ENCODE results near the gene SHMT2.

SHMT2 gene

DNA sequence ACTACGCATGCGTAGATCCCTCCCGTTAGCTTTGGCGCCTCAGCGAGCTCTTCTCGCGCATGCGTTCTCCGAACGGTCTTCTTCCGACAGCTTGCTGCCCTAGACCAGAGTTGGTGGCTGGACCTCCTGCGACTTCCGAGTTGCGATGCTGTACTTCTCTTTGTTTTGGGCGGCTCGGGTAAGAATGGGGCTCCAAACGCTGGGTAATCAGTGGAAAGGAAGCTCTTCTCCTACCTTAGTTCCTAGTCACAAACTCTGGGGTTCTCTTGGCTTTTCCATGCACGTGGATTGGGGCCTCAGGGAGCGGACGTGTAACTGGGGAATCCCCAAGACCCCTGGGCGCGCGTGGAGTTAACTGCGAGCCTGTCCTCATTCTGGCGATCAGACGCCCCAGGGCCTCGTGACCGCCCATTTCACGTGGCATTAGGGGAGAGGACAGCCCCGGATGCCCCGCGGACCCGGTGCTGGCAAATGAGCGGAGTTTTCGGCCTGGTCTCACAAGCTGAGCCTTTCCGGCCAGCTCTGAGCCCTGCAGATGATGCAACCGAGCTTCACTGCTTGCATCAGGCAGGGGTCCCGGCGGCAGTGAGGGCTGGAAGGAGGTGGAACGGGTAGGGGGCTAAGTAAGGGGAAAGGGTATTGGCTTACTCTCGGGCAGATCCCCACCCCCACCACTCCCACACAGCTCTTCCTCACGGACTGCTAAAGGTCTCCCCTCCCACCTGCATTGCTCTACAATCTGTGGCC, at the start of gene SHMT2:
TSS of gene SHMT2 (plus strand) at position 78 of the 747 bp plus-strand sequence. CDS start at position 146, 68 bp downstream.
- FAIRE-seq: no peak

DNA sequence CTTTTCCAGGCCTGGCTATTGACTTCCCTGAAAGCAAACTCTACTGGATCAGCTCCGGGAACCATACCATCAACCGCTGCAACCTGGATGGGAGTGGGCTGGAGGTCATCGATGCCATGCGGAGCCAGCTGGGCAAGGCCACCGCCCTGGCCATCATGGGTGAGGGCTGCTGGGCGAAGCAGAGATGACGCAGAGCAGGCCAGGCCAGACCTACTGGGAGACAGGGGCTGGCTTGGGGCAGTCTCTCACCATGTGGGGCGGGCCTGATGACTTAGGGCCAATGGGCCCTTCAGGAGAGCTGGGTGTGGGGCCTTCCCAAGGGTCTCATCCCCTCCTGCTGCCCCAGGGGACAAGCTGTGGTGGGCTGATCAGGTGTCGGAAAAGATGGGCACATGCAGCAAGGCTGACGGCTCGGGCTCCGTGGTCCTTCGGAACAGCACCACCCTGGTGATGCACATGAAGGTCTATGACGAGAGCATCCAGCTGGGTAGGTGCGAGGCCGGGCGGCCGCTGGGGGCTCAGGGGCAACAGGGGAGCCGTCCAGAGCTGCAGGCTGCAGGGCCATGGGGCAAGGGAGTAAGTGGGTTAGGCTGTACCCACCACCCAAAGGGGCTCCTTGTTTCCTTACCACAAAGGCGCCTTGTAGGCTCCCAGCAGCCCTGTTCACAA, 49.1 kb upstream of the SHMT2 start:
- FAIRE-seq: no peak

DNA sequence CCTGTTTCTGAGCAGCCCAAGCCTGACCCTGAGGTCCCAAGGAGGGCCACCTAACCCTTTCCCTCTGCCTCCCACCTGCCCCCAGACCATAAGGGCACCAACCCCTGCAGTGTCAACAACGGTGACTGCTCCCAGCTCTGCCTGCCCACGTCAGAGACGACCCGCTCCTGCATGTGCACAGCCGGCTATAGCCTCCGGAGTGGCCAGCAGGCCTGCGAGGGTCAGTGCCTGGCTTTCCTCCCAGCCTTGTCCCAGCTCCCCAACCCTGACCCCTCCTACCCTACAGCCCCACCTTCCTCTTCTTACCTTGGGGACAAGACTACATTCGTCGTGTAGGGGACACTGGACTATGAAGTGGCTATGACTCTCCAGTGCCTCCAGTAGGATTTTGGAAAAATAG, 48.4 kb upstream of the SHMT2 start:
- FAIRE-seq: no peak

GRCh38 chr12:57181561-57182155, 47.9 kb upstream of the SHMT2 start:
- FAIRE-seq: no peak

DNA sequence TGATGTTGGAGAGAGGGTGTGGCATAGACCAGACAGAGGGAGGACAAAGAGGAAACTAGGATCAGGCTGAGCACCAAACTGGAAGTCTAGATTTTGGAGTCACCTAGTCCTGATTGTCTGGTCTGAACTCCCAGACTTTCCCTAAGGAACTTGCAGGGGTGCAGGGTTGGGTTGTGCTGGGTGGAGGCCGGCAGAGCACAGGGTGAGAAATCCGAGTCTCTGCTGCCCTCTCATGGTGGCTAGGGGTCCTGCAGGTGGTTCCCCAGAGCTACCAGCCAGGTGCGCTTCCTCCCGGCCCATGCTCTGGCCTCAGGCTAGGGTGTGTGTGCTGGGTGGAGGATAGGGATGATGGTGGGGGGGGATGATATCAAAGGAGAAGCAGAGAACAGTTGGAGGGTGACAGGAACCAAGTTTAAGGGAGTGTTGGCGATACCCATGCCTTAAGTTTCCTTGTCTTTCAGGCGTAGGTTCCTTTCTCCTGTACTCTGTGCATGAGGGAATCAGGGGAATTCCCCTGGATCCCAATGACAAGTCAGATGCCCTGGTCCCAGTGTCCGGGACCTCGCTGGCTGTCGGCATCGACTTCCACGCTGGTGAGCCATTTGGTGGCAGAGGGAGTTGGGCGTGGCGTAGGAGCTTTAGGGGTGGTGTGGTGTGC, 46.5 kb upstream of the SHMT2 start:
- FAIRE-seq: no peak

DNA sequence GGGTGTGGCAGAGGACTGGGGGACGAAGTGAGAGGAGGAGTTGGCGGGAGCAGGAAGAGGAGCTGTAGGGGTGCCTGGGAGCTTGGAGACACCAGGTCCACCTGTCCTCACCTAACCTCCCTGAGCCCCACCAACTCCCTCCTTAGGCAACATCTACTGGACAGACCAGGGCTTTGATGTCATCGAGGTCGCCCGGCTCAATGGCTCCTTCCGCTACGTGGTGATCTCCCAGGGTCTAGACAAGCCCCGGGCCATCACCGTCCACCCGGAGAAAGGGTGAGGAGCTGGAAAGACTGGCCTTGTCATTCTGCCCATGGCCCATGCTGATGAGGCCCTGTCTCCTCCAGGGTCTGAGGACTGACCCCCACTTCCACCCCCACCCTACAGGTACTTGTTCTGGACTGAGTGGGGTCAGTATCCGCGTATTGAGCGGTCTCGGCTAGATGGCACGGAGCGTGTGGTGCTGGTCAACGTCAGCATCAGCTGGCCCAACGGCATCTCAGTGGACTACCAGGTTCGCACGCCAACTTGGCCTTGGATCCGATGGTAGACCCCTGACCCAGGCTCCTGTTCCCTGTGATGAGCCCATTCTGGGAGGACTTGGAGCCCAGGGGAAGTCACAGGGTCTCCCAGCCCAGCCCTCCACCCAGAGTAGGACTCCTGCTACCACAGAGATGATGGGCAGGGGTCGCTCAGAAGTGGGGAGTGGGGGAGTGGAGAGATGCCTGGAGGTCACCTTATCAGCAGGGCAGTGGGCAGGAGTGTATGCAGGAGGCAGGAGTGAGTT, 45.4 kb upstream of the SHMT2 start:
- no peak for FAIRE-seq

GRCh38 chr12:57185403-57185802, 44.1 kb upstream of the SHMT2 start:
- no peak for FAIRE-seq

- no peak for FAIRE-seq
Measured at GRCh38 chr12:57185906-57186508, 43.5 kb upstream of the SHMT2 start.

DNA sequence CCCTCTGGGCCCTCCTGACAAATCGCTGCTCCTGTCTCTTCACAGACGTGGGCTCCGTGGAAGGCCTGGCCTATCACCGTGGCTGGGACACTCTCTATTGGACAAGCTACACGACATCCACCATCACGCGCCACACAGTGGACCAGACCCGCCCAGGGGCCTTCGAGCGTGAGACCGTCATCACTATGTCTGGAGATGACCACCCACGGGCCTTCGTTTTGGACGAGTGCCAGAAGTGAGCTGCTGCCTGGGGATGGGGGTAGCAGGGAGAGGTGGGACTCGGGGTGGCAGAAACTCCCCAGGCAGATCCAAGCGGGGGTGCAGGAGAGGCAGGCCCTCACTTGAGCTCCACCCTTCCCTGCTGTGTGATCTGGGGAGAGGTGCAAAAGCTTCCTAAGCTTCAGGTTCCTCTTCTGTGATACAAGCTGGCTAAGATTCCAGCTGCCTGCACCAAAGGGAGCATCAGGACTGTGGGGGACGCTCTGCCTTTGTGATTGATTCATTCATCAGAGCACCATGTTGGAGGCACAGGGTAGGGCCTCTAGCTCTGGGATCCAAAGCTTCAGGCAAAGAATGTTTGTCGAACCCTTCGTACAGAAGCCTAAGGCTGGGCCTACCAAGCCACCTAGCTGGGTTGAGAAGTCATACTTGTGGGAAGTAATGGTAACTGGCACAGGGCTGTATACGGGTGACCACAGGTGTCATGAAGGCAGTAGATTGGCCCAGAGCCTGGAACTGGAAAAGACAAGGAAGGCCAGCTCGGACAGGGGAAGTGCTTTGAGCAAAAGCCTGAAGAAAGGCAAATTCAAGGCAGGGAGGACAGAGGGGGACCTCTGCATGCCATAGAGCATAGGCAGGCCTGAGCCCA, 42.1 kb upstream of the SHMT2 start:
- FAIRE-seq: no peak

GRCh38 chr12:57188090-57188425, 41.5 kb upstream of the SHMT2 start:
- FAIRE-seq: no peak

GRCh38 chr12:57190037-57190436, 39.5 kb upstream of the SHMT2 start:
- no peak for FAIRE-seq

DNA sequence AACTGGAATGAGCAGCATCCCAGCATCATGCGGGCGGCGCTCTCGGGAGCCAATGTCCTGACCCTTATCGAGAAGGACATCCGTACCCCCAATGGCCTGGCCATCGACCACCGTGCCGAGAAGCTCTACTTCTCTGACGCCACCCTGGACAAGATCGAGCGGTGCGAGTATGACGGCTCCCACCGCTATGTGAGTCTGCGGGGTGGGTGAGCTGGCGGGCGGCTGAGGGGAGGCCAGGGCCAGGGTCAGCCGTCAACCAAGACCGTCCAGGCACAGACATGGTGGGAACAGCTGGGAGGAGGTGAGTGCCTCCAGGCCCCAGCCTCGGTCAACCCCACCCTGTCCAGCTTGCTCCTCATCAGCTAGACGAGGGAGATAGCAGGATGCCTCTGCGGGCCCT, 38.7 kb upstream of the SHMT2 start:
- FAIRE-seq: no peak

GRCh38 chr12:57191410-57191809, 38.1 kb upstream of the SHMT2 start:
- FAIRE-seq: no peak

DNA sequence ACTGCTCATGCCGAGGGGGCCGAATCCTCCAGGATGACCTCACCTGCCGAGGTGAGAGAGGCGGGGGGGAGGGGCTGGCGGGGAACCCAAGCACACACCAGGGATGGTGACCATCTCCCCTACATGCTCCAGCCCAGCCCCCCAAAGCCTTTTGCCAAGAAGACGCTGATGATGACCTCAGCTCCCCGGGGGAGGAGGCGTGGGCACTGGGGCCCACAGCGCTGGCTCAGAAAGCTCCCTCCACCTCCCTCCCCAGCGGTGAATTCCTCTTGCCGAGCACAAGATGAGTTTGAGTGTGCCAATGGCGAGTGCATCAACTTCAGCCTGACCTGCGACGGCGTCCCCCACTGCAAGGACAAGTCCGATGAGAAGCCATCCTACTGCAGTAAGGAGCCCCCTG, 36.6 kb upstream of the SHMT2 start:
- no peak for FAIRE-seq

DNA sequence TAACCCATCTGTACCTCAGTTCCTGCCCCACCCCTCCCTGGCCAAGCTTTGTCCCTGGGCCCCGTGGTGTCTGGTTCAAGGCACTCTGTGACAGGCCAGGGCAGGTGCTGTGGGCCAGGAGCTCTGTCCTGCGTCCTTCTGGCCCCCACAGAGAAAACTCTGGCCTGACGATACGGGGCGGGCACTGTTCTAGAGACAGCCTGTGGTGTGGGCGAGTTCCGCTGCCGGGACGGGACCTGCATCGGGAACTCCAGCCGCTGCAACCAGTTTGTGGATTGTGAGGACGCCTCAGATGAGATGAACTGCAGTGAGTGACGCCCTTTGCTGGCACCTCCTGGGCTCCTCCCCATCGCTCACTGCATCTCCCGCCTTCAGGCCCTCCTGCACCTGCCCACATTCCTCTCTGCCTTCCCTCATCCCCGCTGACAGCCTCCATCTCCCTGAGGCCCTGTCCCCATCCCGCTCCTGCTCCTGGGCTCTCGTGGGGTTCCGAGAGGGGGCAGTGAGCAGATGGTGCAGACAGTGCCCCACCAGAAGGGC, 35.7 kb upstream of the SHMT2 start:
- no peak for FAIRE-seq

DNA sequence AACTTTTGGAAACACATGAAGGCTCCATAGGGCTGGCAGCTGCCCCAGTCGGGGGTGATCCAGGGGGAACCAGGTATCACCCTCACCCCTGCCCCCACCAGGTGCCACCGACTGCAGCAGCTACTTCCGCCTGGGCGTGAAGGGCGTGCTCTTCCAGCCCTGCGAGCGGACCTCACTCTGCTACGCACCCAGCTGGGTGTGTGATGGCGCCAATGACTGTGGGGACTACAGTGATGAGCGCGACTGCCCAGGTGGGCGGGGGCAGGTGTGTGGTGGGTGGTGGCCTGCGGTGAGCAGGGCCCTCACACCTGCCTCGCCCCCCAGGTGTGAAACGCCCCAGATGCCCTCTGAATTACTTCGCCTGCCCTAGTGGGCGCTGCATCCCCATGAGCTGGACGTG, 35.3 kb upstream of the SHMT2 start:
- no peak for FAIRE-seq

GRCh38 chr12:57195186-57195585, 34.3 kb upstream of the SHMT2 start:
- FAIRE-seq: no peak

GRCh38 chr12:57195611-57196371, 33.7 kb upstream of the SHMT2 start:
- FAIRE-seq: no peak

DNA sequence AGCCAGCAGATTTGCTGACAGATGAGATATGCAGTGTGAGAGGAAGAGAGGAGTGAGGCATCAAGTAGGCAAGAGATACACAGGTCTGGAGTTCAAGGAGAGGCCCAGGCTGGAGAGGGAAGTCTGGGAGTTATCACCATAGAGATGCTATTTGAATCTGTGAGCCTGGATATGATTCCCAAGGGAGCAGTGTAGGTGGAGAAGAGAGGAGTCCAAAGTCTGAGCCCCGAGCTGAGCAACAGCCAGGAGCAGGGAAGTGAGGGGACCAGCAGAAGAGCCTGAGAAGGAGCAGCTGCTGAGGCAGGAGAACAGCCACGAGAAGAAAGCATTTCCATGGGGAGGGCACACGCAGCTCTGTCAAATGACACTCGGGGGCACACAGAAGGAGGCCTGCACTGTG, 33.1 kb upstream of the SHMT2 start:
- no peak for FAIRE-seq

GRCh38 chr12:57196956-57197355, 32.6 kb upstream of the SHMT2 start:
- FAIRE-seq: no peak

Data from endometrium (tissue), 2 donors.